ENCODE results near the gene TNNI3.

DNA sequence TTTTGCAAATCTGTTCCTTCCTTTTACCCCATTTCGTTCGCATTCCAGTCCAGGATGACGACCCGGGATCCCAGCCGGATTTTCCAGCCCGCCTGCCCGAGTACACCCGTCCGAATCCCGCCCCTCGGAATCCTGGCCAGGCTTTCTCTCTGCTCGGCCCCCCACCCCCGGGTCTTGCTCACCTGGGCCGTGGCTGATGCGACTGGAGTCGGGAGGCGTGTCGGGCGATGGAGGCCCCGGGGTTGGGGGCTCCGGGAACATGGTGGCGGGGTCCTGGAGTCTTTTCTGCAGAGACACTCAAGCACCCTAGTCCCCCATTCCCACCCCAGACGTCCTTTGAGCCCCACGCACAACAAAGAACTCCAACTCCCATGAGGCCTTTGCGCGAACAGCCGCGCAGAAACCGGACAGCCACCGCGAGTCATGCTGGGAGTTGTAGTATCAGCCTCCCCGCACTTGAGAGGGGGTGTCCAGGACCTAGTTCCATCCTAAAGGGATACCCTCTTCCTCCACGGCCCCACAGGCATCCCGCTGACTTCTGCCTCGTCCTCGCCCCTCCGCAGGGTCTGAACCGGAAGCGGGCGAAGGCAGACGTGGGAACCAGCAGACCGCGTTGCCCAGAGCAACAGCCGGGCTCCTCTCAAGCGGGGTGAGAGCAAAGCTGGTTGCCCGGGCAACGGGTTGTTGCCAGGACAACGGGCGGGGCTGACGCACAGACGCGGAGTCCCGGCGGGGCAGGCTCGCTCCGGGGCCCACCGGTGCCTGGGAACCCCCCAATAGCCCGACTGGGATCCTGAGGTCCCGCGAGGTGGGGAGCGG lies 21.5 kb upstream of the TNNI3 start:
- TF ChIP-seq POLR2A (IDR thresholded peaks at IDR 0.05; ENCODE audit: low read depth, low read length) (no peak), POLR2AphosphoS5 (IDR thresholded peaks at IDR 0.05; ENCODE audit: low read depth, low read length) (no peak), TAF1 (IDR thresholded peaks at IDR 0.05; ENCODE audit: borderline replicate concordance, low read depth, low read length) (no peak)

Data from GM12892 (cell line).